ENCODE measurements around the gene CPSF4L. TPM values are rescaled to one million over a fixed set of nuclear protein-coding genes. Genes with fewer than 3 reads are reported as not detected.

Gene CPSF4L
- total and polyA plus RNA-seq, 2 of the 13 experiments (the other 11 are each of a cell fraction or from before 2014, with no cell fraction given), result 0.73 to 1.6 TPM

DNA sequence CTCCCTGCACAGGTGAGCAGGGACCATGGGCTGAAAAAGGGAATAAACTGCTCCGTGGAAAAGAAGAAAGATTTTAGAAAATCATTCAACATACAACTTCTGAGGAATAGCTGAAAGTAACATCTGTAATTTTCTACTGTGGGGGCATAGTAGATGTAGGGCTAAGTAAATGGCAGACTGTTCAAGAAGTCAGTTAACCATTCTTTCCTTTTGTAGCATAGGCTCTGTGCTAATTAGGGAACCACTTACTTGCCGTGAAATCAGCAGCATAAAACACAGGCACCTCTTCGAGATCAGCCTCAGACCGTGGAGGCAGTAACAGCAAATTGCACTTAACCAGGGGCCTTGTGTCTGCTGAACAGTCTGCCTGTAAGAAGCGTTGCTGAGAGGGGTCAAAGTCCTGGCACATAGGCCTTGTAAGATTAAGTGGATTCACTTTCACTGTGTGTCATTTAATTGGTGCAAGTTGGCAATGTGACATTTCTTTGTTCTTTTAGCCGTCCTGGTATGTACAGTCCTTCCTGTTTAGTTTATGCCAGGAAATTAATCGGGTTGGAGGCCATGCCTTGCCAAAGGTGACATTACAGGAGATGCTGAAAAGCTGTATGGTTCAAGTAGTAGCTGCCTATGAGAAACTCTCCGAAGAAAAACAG is 58.4 kb downstream of the CPSF4L start (continued):
- TF ChIP-seq, protein P1, sequence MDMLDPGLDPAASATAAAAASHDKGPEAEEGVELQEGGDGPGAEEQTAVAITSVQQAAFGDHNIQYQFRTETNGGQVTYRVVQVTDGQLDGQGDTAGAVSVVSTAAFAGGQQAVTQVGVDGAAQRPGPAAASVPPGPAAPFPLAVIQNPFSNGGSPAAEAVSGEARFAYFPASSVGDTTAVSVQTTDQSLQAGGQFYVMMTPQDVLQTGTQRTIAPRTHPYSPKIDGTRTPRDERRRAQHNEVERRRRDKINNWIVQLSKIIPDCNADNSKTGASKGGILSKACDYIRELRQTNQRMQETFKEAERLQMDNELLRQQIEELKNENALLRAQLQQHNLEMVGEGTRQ (IDR thresholded peaks at IDR 0.05; ENCODE audit: low read depth, low read length), result peak; percentile 62
- TF ChIP-seq, protein P1 (CRISPR knock-in tag; IDR thresholded peaks at IDR 0.05; ENCODE audit: borderline replicate concordance), result no peak
- TF ChIP-seq SIX4 (CRISPR knock-in tag; IDR thresholded peaks at IDR 0.05) (peak; percentile 27; the same call in 1 of the 2 replicates), TP53 (CRISPR knock-in tag; conservative IDR thresholded peaks at IDR 0.05) (peak; percentile 76; the same call in 1 of the 2 replicates), ZNF335 (CRISPR knock-in tag; IDR thresholded peaks at IDR 0.05) (no peak), ZNF660 (CRISPR knock-in tag; IDR thresholded peaks at IDR 0.05; ENCODE audit: borderline replicate concordance, low read depth) (no peak), MTA3 (CRISPR knock-in tag; IDR thresholded peaks at IDR 0.05) (no peak), ZSCAN30 (CRISPR knock-in tag; IDR thresholded peaks at IDR 0.05) (no peak), NR2F6 (IDR thresholded peaks at IDR 0.05) (peak; percentile 62), NR2F6 (CRISPR knock-in tag; IDR thresholded peaks at IDR 0.05) (peak; percentile 76; the same call in 1 of the 2 replicates), KMT2B (CRISPR knock-in tag; IDR thresholded peaks at IDR 0.05) (no peak; the same call in 1 of the 2 replicates), REXO4 (CRISPR knock-in tag; IDR thresholded peaks at IDR 0.05; ENCODE audit: borderline replicate concordance) (no peak), HOXD1 (CRISPR knock-in tag; IDR thresholded peaks at IDR 0.05) (0 out of 2 replicates have a peak, but pooled peaks have one; percentile 66), ZNF883 (CRISPR knock-in tag; IDR thresholded peaks at IDR 0.05; ENCODE audit: not compliant biosample characterization) (no peak), NKX3-1 (CRISPR knock-in tag; IDR thresholded peaks at IDR 0.05) (peak; percentile 85), ARID2 (CRISPR knock-in tag; IDR thresholded peaks at IDR 0.05; ENCODE audit: borderline replicate concordance) (no peak), NCOA2 (CRISPR knock-in tag; IDR thresholded peaks at IDR 0.05) (peak; percentile 70)
- TF ChIP-seq, protein P2, sequence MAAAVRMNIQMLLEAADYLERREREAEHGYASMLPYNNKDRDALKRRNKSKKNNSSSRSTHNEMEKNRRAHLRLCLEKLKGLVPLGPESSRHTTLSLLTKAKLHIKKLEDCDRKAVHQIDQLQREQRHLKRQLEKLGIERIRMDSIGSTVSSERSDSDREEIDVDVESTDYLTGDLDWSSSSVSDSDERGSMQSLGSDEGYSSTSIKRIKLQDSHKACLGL (CRISPR knock-in tag; IDR thresholded peaks at IDR 0.05), result no peak
- TF ChIP-seq, protein P3, sequence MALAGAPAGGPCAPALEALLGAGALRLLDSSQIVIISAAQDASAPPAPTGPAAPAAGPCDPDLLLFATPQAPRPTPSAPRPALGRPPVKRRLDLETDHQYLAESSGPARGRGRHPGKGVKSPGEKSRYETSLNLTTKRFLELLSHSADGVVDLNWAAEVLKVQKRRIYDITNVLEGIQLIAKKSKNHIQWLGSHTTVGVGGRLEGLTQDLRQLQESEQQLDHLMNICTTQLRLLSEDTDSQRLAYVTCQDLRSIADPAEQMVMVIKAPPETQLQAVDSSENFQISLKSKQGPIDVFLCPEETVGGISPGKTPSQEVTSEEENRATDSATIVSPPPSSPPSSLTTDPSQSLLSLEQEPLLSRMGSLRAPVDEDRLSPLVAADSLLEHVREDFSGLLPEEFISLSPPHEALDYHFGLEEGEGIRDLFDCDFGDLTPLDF (CRISPR knock-in tag; IDR thresholded peaks at IDR 0.05), result 0 out of 2 replicates have a peak, but pooled peaks have one; percentile 42
- TF ChIP-seq, protein P4, sequence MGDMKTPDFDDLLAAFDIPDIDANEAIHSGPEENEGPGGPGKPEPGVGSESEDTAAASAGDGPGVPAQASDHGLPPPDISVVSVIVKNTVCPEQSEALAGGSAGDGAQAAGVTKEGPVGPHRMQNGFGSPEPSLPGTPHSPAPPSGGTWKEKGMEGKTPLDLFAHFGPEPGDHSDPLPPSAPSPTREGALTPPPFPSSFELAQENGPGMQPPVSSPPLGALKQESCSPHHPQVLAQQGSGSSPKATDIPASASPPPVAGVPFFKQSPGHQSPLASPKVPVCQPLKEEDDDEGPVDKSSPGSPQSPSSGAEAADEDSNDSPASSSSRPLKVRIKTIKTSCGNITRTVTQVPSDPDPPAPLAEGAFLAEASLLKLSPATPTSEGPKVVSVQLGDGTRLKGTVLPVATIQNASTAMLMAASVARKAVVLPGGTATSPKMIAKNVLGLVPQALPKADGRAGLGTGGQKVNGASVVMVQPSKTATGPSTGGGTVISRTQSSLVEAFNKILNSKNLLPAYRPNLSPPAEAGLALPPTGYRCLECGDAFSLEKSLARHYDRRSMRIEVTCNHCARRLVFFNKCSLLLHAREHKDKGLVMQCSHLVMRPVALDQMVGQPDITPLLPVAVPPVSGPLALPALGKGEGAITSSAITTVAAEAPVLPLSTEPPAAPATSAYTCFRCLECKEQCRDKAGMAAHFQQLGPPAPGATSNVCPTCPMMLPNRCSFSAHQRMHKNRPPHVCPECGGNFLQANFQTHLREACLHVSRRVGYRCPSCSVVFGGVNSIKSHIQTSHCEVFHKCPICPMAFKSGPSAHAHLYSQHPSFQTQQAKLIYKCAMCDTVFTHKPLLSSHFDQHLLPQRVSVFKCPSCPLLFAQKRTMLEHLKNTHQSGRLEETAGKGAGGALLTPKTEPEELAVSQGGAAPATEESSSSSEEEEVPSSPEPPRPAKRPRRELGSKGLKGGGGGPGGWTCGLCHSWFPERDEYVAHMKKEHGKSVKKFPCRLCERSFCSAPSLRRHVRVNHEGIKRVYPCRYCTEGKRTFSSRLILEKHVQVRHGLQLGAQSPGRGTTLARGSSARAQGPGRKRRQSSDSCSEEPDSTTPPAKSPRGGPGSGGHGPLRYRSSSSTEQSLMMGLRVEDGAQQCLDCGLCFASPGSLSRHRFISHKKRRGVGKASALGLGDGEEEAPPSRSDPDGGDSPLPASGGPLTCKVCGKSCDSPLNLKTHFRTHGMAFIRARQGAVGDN (CRISPR knock-in tag; IDR thresholded peaks at IDR 0.05), result no peak
- TF ChIP-seq, protein P5, sequence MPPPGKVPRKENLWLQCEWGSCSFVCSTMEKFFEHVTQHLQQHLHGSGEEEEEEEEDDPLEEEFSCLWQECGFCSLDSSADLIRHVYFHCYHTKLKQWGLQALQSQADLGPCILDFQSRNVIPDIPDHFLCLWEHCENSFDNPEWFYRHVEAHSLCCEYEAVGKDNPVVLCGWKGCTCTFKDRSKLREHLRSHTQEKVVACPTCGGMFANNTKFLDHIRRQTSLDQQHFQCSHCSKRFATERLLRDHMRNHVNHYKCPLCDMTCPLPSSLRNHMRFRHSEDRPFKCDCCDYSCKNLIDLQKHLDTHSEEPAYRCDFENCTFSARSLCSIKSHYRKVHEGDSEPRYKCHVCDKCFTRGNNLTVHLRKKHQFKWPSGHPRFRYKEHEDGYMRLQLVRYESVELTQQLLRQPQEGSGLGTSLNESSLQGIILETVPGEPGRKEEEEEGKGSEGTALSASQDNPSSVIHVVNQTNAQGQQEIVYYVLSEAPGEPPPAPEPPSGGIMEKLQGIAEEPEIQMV (CRISPR knock-in tag; IDR thresholded peaks at IDR 0.05; ENCODE audit: low read depth), result 0 out of 2 replicates have a peak, but pooled peaks have one; percentile 14

All from HepG2 (cell line).